Ureter (tissue), 1 donor: ENCODE data around the gene EP400. TPM values are rescaled to one million over a fixed set of nuclear protein-coding genes. Genes with fewer than 3 reads are reported as not detected.
A peak's percentile ranks its signal among the peaks of the same experiment; 100 is the strongest.

Experiments
- DNase-seq: peaks from one replicate; pipeline ENCODE4 v3.0.0-alpha.2; 2020; ENCODE audit warnings: low spot score
- total RNA-seq: library from RNA; stranded (reverse); gene quantifications from one replicate; pipeline ENCODE4 v1.2.4, GENCODE V29; 2023
- donor health status: DM: yes; HTN: yes; CAD: no.

EP400 gene
- total RNA-seq, 1 donor from 2014 or later = 71.8 TPM

DNA sequence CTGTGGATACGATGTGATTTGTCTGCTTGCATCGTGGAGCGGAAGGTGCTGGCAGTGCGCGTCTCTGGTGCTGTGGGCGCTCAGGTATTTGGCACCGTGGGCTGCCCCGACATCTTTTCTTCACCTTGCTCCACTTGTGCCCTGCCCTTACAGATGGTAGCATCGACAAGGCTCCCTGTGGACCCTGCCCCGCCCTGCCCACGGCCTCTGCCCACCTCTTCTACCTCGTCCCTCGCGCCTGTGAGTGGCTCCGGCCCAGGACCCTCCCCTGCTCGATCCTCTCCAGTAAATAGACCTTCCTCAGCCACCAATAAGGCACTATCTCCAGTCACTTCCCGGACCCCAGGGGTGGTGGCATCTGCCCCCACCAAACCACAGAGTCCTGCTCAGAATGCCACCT lies 36.6 kb downstream of the EP400 start:
- no peak for DNase-seq

DNA sequence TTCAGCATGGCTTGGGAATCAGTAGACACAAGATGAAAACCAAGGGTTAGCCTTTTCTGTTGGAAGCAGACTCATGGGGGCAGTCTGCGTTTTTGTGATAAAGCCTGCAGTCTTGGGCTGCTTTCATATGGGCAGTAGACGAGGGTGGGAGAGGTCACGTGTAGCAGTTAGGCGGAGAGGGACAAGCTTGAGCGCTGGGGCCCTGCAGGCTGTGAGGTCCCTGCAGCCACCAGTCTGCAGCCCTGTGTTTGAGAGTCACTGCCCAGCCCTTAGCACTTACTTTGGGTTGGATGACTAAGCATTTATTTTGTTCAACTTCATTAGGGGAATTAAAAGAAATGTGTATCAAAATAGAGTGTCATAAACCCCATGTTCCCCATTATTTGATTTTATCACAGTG lies 37.2 kb downstream of the EP400 start:
- no peak for DNase-seq

DNA sequence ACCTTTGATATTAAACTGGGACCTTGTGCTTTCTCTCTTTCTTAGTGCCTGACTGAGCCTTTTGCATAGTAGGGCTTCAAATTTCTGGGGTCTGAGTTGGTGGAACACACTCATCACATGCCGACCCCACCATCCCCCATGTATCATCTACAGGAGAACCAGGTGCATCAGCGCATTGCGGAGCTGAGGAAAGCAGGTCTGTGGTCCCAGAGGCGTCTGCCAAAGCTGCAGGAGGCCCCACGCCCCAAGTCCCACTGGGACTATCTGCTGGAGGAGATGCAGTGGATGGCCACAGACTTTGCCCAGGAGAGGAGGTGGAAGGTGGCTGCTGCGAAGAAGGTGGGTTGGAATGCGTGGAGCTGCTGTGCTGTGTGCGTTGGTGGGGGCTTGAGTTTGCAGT lies 37.8 kb downstream of the EP400 start:
- DNase-seq = no peak

DNA sequence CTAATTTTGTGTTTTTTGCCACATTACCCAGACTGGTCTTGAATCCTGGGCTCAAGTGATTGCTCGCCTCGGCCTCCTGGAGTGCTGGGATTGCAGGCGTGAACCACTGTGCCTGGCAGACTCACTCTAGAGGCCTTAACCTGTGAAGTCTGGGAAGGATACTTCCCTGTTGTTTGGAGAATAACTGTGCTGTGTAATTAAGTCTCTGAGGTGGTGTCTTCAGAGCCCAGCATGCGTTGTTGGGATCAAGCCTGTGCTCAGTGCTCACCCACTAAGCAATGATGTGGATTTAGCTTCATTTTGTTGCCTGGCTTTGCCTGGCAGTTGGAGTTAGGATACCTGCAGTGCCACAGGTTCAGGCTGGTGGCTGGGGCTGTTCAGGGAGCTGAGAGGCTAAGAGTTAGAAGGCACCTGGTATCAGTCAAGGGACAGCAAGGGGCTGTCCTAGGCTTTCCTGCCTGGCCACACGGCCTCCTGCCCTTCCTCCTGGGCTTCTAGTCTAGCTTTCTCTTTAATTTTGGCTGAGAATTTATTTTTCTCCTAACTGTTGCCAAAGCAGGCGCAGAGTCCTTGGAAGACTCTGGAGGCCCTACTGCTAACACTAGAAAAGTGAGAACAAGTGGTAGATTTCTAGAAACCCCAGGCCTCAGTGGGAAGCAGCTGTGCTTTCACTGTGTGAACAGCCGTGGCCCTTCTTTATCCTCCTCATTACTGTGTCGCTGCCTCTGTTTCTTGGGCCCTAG lies 38.5 kb downstream of the EP400 start:
- peak; percentile 17 for DNase-seq

DNA sequence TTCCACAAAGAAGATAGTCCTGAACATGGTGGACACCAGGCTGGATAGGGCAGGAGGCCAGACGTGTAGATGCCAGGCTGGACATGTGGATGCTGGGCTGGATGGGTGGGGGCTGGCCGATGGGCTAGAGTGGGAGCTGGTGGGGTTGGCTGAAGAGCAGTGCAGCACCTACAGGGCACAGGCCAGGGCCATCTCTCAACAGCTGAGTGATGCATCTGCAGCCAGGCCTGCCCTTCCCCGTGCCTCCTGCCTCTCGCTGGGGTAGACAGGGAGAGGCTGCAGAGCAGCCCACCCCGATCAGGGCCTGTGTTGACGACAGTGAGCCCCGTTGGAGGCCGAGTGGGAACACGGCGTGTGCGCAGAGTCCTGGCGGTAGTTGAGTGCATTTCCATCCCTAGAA lies 39.3 kb downstream of the EP400 start:
- peak; percentile 23 for DNase-seq

DNA sequence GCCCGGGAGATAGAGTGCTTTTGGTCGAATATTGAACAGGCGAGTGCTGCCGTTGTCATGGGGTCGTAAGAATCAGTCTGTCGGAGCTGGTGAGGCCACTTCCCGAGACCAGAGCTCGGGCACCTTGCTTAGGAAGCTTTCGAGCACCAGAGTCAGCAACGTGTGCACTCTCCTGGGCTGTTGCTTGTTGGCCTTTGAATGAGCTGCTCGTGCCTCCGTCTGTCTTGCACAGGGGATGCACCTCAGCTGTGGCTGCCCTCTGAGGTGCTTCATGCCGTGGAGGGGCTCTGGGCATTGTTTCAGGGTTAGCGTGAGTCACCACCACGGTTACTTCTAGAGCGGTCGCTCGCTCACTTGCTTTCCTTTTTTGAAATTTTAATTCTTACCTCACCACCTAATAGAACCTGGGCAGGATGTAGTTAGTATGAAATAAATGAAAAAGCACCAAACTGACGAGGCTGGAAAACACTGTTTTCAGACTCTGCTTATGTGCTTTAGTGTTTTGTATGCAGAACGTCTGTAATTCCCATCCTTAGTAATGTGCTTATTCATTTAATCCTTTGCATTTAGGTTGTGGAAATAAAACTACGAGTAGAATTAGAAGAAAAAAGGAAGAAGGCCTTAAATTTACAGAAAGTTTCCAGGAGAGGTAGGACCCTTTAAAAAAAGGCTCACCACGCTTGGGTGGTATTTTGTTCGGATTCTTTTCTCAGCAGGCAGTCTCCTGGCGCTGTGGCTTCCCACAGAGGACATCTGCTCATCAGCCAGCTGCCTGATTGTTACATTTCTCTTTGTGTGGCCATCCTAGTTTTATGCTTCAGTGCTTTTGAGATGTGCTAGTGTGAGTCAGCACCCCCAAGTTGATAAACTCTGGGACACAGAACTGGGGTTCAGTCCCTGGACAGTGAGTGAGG lies 40.6 kb downstream of the EP400 start:
- DNase-seq = no peak

DNA sequence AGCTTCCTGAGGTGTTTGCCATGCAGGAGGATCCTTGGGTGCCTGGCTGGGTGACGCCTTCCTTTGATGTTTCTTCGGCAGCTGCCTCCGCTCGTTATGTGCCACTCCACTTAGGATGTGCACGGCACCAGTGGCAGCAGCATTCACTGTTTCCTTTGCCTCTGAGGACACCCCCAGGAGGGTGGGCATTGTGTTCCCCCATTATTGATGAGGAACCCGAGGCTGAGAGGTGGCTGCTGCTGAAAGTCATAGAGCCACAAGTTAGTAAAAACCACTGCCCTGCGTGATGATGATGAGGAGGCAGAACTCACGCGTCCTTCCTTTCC lies 41.2 kb downstream of the EP400 start:
- no peak for DNase-seq

DNA sequence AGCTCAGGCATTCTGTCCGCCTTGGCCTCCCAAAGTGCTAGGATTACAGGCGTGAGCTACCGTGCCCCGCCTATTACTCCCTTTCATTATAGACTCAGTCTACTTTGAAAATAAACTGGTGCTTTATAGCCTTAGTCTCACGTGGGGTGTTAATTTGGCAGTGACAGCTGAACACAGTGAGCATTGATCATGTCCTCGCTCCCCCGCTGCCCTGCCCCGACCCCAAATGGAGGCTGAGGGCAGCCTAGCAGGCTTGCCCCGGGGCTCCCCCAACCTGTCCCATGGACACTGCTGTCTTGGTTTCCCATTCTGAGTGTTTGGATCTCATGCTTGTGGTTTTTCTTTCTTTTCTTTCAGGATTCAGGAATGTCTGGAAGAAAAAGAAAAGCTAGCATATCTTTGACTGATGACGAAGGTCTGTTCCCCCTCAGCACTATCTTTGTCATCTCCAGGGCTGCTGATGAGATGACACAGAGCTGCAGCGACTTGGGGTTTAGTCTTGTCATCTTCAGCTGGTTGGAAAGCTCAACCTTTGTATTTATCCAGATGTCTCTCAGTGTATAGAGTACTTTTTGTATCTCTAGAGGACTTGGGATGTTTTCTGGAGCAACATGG lies 42.2 kb downstream of the EP400 start:
- DNase-seq = no peak

DNA sequence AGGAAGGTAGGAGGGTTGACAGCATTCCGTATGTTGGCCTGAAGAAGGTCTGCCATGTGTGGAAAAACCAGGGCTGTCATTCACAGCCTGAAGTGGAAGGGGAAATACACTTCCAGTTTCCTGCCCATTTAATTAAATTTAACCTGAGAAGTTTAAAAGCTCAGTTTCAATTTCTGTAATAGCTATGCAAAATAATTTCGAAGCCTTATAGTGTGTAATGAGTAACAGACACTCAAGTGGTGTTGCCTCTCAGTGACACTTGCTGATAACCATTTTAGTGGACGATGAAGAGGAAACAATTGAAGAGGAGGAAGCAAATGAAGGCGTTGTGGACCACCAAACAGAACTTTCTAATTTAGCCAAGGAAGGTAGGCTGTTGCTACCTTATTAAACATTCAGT lies 44.8 kb downstream of the EP400 start:
- no peak for DNase-seq

DNA sequence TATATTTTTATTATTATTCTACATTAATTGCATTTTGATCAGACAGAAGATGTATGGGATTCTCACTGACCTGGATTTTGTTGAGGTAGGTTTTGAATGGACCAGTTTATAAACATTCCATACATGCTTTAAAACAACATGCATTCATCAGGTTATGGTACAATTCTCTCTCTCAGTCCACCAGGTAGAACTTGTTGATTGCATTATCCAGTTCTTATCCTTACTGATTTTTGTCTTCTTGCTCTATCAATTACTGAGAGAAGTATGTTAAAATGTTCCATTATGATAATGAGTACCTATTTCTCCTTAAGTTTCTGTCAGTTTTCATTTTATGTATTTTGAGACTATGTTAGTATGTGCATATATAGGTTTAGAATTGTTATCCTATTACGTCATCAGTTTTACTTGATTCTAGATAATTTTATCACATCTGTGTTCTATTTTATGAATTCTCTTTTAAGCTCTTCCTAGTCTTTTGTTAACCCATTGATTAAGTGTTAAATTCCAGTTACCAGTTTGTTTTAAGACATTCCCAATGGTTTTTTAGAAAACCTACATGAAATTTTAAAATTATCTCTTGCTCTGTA lies 50.6 kb downstream of the EP400 start:
- DNase-seq = no peak

DNA sequence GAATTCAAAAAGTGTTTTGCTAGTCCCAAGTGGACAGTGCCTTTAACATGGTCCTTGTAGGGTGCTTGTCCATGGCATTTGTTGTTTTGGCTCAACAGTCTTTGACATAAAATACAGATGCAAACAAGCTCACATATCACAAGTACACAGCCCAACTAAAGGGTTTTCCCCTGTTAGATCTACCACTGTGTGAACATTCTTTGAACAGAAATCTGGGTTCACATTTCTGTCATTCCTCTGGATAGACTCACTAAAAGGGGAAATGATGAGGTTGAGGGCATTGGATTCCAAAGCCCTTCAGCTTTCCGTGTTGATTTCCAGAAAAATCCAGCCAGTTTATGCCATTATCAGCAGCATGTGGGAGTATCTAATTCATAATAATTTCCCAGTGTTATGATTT lies 54.1 kb downstream of the EP400 start:
- no peak for DNase-seq

DNA sequence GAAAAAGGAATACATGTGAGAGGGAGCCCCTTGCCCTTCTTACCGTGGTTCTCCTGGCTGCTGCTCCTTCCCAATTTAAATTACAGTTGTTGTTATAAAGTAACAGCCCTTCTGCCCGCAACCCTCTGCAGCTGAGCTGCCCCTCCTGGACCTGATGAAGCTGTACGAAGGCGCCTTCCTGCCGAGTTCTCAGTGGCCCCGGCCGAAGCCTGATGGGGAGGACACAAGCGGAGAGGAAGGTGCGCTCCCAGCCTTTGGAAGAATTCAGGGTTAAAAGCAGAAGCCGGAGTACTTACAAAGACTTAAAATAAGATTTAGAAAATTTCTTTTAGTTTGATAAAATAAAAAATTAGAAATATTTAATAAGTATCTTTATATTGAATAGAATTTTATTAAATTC lies 55.2 kb downstream of the EP400 start:
- DNase-seq = no peak

DNA sequence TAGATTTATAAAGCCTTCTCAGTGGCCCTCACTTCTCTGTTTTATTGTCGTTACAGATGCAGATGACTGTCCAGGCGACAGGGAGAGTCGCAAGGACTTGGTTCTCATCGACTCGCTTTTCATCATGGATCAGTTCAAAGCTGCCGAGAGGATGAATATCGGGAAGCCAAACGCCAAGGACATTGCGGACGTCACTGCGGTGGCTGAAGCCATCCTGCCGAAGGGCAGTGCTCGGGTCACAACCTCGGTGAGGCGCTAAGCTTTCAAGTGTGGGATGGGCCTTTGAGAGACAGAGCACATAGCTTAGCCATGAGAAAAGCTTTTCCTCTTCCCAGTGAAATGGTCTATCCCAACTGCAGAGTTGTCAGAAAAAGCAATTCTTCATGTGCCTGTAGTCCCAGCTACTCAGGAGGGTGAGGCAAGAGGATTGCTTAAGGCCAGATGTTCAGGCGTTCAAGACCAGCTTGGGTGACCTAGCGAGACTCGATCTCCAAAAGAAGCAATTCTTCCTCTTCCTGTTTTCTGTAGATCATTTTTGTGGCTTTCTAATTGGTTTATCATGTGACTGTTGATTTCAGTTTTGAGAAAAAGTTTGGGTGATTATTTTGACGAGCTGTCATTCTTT lies 56.4 kb downstream of the EP400 start:
- no peak for DNase-seq

DNA sequence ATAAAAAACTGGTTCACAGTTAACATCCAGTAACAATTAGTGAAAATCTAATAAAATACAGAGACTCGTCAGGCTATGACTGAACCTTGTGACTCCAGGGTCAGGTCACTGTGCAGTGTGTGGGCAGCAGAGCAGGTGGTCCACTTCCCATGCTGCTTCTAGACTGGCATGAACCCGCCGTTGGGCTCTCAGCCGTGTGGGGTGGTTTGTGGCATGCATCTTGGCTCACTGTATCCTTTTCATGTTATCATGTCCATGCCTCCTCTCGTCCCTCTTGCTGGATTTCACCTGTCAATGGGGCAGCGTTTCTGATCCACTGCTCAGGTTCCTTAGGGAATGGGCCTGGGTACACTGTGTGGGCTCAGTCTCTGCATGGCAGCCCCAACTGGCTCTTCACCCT lies 57.3 kb downstream of the EP400 start:
- DNase-seq = no peak

DNA sequence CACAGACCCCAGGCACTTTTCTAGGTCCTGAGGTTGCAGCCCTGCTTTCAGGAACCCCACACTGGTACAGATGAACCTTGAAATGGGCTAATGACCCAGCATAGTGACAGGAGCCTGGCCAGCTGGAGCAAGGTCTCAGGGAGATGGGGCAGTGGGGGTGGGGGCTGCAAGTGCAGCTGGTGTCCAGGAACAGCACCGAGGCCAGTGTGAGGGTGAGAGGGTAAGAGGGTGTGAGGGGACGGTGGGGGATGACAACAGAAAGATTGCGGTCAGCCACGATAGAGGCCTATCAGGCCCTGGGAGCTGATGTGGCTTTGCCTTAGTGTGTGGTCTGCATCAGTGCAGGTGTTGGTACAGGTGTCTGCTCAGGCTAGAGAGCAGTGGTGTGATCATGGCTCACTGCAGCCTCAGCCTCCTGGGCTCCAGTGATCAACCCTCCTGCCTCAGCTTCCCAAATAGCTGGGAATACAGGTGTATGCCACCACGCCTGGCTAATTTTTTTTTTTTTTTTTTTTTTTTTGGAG lies 59.7 kb downstream of the EP400 start:
- DNase-seq = no peak

DNA sequence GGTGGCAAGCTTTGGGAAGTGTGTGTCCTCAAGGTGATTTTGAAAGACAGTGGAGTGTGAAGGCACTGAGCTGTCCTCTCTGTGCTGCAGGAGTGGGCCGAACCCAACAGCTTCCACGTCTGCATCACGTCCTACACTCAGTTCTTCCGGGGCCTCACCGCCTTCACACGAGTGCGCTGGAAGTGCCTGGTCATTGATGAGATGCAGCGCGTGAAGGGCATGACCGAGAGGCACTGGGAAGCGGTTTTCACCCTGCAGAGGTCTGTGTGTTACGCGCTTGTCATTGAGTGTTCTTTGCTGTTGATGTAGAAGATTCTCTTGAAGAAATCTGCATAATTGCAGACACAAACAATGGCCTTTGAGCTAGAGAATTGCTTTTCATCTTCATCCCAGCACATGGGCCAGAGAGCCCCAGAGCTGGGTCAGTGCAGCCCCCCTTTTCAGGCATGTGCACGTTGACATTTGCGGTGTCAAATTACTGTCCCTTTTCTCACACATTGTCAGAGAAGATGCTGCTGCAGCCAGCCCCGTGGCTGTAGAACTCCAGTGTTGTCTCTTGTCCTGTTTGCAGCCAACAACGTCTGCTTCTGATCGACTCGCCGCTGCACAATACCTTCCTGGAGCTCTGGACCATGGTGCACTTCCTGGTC lies 63.3 kb downstream of the EP400 start:
- DNase-seq = no peak

DNA sequence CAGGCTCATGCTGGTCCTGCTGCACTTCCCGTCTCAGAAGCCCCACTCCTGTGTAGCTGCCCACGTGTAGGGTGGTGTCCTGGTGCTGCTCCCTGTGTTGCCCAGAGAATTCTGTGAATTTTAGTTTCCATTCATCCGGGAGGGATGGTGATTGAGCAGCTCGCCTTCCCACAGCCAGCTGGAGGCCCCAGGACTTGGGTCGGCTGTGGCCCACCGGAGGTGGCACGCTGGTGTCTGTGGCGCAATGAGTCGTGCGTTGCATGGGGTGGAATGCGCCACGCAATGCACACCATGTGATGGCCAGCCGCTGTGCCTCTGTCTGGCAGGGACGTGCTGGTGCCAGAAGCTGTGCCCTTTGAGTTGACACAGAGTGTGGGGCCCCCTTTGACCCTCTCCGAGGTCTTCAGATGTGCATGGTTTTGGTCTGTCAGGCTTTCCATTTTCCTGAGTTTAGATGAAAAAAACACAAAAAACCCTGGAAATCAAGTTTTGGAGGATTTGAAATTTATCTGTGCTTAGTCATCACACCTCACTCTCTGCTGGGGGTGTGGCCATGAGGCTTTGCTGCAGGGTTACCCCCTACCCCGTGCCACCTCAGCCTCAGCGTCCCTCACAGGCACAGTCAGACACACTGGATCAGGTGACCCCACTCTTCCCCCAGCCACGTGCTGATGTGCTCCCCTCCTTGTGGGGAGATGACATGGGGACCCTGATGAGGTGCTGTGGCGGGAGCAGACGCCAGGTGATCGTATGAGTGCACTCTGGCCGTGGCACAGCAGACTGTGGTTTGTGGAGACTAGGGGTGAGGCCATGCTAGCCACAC lies 64.6 kb downstream of the EP400 start:
- no peak for DNase-seq

DNA sequence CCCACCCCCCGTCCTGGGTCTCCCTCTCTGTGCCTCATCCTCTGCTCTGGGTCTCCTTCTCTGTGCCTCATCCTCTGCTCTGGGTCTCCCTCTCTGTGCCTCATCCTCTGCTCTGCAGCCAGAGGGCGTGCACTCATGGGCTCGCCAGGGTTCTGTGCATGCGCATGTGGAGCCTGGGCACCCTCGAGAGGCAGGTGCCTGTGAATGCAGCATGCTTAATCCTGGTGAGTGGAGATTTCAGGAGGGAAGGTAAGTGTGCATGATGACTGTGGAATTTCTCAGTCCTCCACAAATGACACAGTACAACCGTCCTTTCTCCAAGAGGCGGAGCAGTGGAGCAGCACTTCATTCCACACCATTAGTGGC lies 65.2 kb downstream of the EP400 start:
- DNase-seq = no peak

DNA sequence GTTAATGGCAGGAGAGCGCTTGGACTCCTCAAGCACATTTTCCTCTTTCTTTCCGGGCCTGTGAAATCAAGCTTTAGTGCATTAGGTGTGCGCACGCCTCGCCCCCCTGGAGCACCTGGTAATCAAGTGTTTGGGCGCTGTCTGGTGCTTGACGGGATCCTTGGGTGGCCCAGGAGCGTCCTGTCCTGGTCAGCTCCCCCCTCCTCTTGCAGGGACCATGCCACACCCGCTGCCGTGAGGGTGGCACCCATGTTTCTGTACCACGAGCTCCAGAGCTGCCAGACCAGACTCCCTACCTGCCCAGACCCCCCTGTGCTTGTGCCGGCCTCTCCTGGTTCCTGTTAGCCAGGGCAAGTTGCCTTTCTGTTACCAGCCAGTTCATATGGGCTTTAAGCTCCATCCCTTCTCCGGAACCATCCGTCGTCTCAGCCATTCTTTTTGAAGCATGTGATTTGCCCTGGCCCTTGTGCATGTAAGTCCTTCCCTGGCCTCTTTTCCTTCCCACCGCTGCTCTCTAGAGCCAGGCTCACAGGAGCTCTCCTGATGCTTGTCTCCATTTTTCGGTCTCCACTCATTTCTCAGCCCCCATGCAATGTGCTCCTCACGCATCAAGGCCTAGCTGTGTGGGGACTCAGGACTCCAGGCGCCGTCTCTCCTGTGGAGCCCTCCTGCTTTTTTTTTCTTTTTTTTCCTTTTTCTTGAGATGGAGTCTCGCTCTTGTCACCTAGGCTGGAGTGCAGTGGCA lies 66.1 kb downstream of the EP400 start:
- no peak for DNase-seq
